Activated T-helper 1 cell treated with anti-CD3 and anti-CD28 coated beads, Interleukin-2, amount 50 U/mL, for 16 hours (primary cell): ENCODE results near the gene APOBEC4.

Source experiments
- DNase-seq, 2 donors: peaks; one replicate each; pipeline ENCODE4 v3.0.0-alpha.2; 2020; ENCODE audit warnings: low read depth in 1 of 2, low spot score in 1 of 2

The APOBEC4 gene

DNA sequence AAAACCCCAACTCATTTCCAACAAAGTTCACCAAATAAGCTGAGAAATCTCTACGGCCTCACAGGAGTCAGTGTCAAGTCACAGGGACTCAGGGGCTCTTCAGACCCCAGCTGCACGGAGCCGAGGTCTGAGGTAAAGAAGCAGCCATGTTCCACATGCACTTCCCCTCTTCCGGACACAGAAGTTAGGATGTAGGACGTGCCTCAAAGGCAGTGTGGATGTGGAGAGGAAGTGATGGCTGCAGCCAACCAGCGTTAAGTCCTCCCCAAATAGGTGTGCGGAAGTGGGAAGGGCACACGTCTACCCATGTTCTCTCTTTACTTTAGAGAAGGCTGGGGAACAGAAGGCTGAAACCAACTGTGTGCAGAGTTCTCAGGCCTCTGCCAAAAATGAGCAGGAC lies 48.3 kb downstream of the APOBEC4 start:
- DNase-seq, result no peak

DNA sequence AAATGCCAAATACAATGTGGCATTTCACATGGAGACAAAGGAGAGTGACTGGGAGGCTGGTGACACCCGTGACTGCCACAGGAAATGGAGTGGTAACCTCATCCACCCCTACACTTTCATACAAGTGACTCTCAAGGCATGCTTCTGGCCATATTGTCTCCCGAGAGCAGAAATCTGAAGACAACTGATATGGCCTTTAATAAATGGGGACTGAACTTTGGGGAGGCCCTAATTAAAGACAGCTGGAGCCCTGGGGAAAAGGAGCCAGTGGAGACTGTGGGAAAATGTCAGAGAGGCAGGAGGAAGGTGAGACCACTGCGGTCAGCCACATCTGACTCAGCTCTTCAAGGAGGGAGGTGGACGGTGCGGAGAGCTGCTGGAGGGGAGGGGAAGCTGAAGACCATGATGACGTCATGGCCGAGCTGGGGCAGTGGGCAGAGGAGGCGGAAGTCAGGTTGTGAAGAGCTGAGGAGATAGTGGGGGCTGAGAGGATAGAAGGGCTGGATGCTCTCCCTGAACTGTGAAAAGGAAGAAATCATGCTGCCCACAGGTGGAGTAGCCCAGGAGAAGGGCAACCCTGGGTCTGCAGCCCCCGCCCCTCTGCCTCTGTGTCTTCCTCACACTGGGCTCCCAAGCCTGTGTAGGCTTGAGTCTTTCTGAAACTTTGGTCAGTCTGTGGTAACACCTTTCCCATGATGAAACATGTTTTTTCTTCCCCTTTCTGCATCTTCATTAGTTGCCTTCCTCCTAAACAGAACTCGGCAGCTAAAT lies 48.9 kb downstream of the APOBEC4 start:
- no peak for DNase-seq

DNA sequence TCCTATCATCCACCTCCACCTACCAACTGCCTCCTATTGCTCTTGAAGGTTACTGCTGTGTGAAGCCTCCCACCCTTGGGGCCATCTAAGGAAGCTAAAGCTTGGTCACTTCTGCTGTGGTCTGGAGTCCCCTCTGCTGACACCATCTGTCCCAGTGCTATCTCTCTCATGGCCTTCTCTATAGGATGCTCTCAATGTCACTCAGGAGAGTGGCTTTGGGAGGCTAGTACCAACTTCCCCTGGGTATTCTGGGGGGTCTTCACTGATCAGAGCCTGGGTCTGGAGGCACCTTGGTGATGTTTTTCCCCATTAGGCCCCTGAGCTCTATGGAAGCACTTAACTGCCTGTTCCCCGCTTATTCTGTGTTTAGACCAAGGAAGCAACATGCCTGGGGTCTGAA lies 50.6 kb downstream of the APOBEC4 start:
- no peak for DNase-seq

DNA sequence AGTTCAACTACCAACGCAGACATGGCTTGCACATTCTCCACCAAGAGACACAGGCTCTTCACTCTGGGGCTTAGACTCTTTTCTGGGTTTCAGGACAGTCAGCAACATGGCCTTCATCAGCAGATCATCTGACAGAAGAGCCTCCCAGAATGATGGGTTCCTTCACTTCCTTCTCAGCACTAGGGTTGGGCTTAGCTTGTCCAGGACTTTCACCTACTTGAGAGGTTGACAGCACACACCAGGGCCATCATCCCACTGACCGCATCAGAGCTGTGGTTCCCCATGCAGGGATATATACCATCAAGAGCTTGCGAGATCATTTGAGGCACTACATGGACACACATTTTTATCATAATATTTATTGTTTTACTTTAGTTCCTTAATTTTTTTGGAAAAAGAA lies 52.5 kb downstream of the APOBEC4 start:
- DNase-seq, result no peak

DNA sequence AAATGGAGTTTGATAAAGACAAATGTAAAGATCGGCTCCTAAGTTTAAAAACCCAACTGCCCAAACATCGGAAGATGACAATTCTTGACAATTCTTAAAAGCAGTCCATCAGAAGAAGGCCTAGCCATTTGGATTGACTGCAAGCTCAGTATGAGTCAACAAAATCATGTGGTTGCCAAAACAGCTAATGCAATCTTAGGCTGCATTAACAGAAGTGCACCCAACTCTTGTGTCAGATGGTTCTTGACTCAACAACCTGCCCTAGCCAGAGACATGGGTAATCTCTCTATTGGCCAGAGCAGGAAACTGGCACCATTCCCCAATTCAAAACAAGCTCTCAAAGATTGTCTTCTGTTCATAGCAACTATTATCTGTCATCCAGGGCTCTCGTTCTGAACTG lies 53.0 kb downstream of the APOBEC4 start:
- DNase-seq, result no peak

DNA sequence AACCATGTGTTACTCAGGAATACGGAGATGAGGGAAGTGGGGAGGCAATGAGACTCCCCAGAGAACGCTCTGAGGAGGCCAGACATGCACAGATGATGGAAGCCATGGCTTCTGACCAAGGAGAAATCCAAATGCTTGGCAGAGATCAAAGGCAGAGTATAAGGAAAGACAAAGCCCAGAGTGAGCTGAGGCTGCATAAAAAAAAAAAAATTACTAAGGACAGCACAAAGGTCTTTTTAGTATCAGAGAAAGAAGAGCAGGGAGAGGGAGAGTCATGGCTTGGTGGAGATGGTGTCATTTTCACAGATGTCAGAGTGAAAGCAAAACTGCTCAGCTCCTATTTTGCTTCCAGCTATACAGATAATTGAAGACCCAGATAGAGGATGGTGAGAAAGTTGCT lies 54.7 kb downstream of the APOBEC4 start:
- DNase-seq, result no peak

DNA sequence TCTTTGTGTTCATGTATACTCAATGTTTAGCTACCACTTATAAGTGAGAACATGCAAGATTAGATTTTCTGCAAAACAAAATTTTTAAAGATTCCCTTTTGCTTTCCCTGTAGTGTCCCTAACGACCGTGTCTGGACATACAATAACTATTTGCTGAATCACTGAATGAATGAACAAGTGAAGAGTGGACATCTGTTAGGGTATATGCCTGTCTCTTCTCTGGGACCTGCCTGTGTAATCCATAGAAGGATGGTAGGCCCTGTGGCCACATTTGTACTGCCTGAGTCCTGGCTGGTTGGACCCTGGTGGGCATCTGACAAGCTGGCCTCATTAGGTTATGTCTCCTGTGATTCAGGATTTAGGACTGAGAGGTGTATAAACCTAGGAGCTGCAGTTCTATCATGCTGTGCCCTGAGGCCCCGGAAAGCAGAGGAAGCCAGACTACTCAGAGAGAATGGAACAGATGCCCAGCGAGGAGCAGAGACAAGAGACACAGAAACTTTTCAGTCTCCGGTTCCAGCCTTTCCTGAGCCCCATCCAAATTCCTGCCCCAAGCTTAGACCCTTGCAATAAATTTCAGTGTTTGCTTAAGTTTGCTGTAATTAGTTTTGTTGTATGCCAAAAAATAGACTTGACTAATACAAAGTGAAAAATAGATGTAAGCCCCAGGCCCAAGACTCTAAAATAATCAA lies 55.3 kb downstream of the APOBEC4 start:
- no peak for DNase-seq

DNA sequence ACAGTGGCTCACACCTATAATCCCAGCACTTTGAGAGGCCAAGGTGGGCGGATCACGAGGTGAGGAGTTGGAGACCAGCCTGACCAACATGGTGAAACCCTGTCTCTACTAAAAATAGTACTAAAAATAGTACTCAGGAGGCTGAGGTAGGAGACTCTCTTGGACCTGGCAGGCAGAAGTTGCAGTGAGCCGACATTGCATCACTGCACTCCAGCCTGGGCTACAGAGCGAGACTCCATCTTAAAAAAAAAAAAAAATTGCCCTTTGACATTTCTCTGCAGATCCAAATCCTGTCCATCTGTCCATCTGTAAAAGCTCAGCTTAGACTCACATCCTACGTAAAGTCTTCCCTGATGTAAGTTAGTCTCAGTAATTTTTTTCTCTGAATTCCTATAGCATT lies 56.6 kb downstream of the APOBEC4 start:
- no peak for DNase-seq
